ENCODE results near the gene AKNA.

Gene AKNA

GRCh38 chr9:114413861-114414301 lies 26.1 kb upstream of the AKNA start:
- Histone ChIP-seq H4K91ac (ENCODE audit: low read depth, low read length, poor library complexity) (no peak overlapping the region), H3K79me1 (ENCODE audit: low read depth, low read length) (no peaks in the 10 kb centered on the region), H3K27ac (replicated peaks; ENCODE audit: low read length) (no peak overlapping the region), H2AFZ (ENCODE audit: low read length) (no peak overlapping the region), H3K4me2 (ENCODE audit: insufficient read depth, low read length, poor library complexity, severe bottlenecking) (no peak overlapping the region), H3K9me3 (replicated peaks in 1 of 2; ENCODE audit: control insufficient read depth in 2 of 2, insufficient read depth in 1 of 2, low read depth in 1 of 2, low read length in 2 of 2) (no peaks in the 10 kb centered on the region), H3K4me1 (ENCODE audit: control insufficient read depth in 2 of 2, insufficient read depth in 1 of 2, low read depth in 1 of 2, low read length in 2 of 2) (peaks cover 26 to 35% of the 10 kb centered on the region in 2 donors), H3K36me3 (replicated peaks in 1 of 2; ENCODE audit: control insufficient read depth in 2 of 2, insufficient read depth in 2 of 2, low read length in 2 of 2) (peaks cover 0 to 2% of the 10 kb centered on the region in 2 donors), H2BK12ac (ENCODE audit: low read length) (no peak overlapping the region), H3K4ac (ENCODE audit: low read length) (no peak overlapping the region), H3K18ac (ENCODE audit: low read length) (no peak overlapping the region), H2AK5ac (ENCODE audit: low read depth, low read length) (no peak overlapping the region), H4K8ac (ENCODE audit: low read depth, low read length) (no peak overlapping the region), H3K14ac (ENCODE audit: low read length) (no peak overlapping the region), H2BK120ac (ENCODE audit: low read depth, low read length) (no peak overlapping the region), H3K4me3 (ENCODE audit: low read length in 2 of 2) (no peak overlapping the region), H3K27me3 (ENCODE audit: control insufficient read depth in 3 of 3, insufficient read depth in 3 of 3, low read depth in 1 of 3, low read length in 3 of 3) (no peaks in the 10 kb centered on the region), H2BK5ac (ENCODE audit: low read length) (no peak overlapping the region), H2BK15ac (ENCODE audit: low read length) (no peak overlapping the region), H3K9ac (ENCODE audit: low read depth, low read length, poor library complexity) (no peak overlapping the region), H3K23ac (ENCODE audit: low read depth, low read length, poor library complexity) (no peak overlapping the region)
- no CpG with 5 or more reads among the region's 5 CpGs for WGBS, 2 donors (ENCODE audit: extremely low coverage in 2 of 2, insufficient read length in 2 of 2, insufficient replicate concordance in 1 of 2)
- DNase-seq (ENCODE audit: low spot score): no peak

GRCh38 chr9:114412048-114412683 lies 24.4 kb upstream of the AKNA start:
- no peak overlapping the region for H3K4me2 ChIP-seq (ENCODE audit: insufficient read depth, low read length, poor library complexity, severe bottlenecking)
- WGBS, 2 donors (ENCODE audit: extremely low coverage in 2 of 2, insufficient read length in 2 of 2, insufficient replicate concordance in 1 of 2): no CpG with 5 or more reads among the region's 12 CpGs

GRCh38 chr9:114411452-114411851 lies 23.7 kb upstream of the AKNA start:
- Histone ChIP-seq H3K4me3 (ENCODE audit: low read length in 2 of 2) (no peak overlapping the region), H3K14ac (ENCODE audit: low read length) (no peak overlapping the region), H3K27me3 (ENCODE audit: control insufficient read depth in 3 of 3, insufficient read depth in 3 of 3, low read depth in 1 of 3, low read length in 3 of 3) (no peaks in the 10 kb centered on the region), H4K8ac (ENCODE audit: low read depth, low read length) (no peak overlapping the region), H3K23ac (ENCODE audit: low read depth, low read length, poor library complexity) (no peak overlapping the region), H3K79me1 (ENCODE audit: low read depth, low read length) (no peaks in the 10 kb centered on the region), H2BK12ac (ENCODE audit: low read length) (no peak overlapping the region), H2AK5ac (ENCODE audit: low read depth, low read length) (no peak overlapping the region), H2AFZ (ENCODE audit: low read length) (no peak overlapping the region), H2BK120ac (ENCODE audit: low read depth, low read length) (no peak overlapping the region), H3K36me3 (replicated peaks in 1 of 2; ENCODE audit: control insufficient read depth in 2 of 2, insufficient read depth in 2 of 2, low read length in 2 of 2) (peaks cover 0 to 2% of the 10 kb centered on the region in 2 donors), H3K4me1 (ENCODE audit: control insufficient read depth in 2 of 2, insufficient read depth in 1 of 2, low read depth in 1 of 2, low read length in 2 of 2) (peaks cover 19 to 28% of the 10 kb centered on the region in 2 donors), H3K4me2 (ENCODE audit: insufficient read depth, low read length, poor library complexity, severe bottlenecking) (no peak overlapping the region), H2BK15ac (ENCODE audit: low read length) (no peak overlapping the region), H3K18ac (ENCODE audit: low read length) (no peak overlapping the region), H3K9me3 (replicated peaks in 1 of 2; ENCODE audit: control insufficient read depth in 2 of 2, insufficient read depth in 1 of 2, low read depth in 1 of 2, low read length in 2 of 2) (no peaks in the 10 kb centered on the region), H3K27ac (replicated peaks; ENCODE audit: low read length) (no peak overlapping the region), H4K91ac (ENCODE audit: low read depth, low read length, poor library complexity) (no peak overlapping the region), H3K4ac (ENCODE audit: low read length) (no peak overlapping the region), H3K9ac (ENCODE audit: low read depth, low read length, poor library complexity) (no peak overlapping the region), H2BK5ac (ENCODE audit: low read length) (no peak overlapping the region)
- DNase-seq (ENCODE audit: low spot score): no peak
- no CpG with 5 or more reads among the region's 6 CpGs for WGBS, 2 donors (ENCODE audit: extremely low coverage in 2 of 2, insufficient read length in 2 of 2, insufficient replicate concordance in 1 of 2)

More at GRCh38 chr9:114412048-114412683, 24.4 kb upstream of the AKNA start:
- Histone ChIP-seq H2AK5ac (ENCODE audit: low read depth, low read length) (no peak overlapping the region), H4K8ac (ENCODE audit: low read depth, low read length) (no peak overlapping the region), H3K27me3 (ENCODE audit: control insufficient read depth in 3 of 3, insufficient read depth in 3 of 3, low read depth in 1 of 3, low read length in 3 of 3) (no peaks in the 10 kb centered on the region), H2AFZ (ENCODE audit: low read length) (no peak overlapping the region), H2BK120ac (ENCODE audit: low read depth, low read length) (no peak overlapping the region), H2BK5ac (ENCODE audit: low read length) (no peak overlapping the region), H3K18ac (ENCODE audit: low read length) (no peak overlapping the region), H2BK15ac (ENCODE audit: low read length) (no peak overlapping the region), H3K36me3 (replicated peaks in 1 of 2; ENCODE audit: control insufficient read depth in 2 of 2, insufficient read depth in 2 of 2, low read length in 2 of 2) (peaks cover 0 to 2% of the 10 kb centered on the region in 2 donors), H3K4me3 (ENCODE audit: low read length in 2 of 2) (no peak overlapping the region), H3K79me1 (ENCODE audit: low read depth, low read length) (no peaks in the 10 kb centered on the region), H3K4me1 (ENCODE audit: control insufficient read depth in 2 of 2, insufficient read depth in 1 of 2, low read depth in 1 of 2, low read length in 2 of 2) (peaks cover 23 to 33% of the 10 kb centered on the region in 2 donors), H3K9me3 (replicated peaks in 1 of 2; ENCODE audit: control insufficient read depth in 2 of 2, insufficient read depth in 1 of 2, low read depth in 1 of 2, low read length in 2 of 2) (no peaks in the 10 kb centered on the region), H3K9ac (ENCODE audit: low read depth, low read length, poor library complexity) (no peak overlapping the region), H2BK12ac (ENCODE audit: low read length) (no peak overlapping the region), H3K4ac (ENCODE audit: low read length) (no peak overlapping the region), H3K14ac (ENCODE audit: low read length) (no peak overlapping the region), H3K23ac (ENCODE audit: low read depth, low read length, poor library complexity) (no peak overlapping the region), H3K27ac (replicated peaks; ENCODE audit: low read length) (no peak overlapping the region), H4K91ac (ENCODE audit: low read depth, low read length, poor library complexity) (no peak overlapping the region)
- no peak for DNase-seq (ENCODE audit: low spot score)

- Histone ChIP-seq H3K27ac (replicated peaks; ENCODE audit: low read length) (no peak overlapping the region), H3K27me3 (ENCODE audit: control insufficient read depth in 3 of 3, insufficient read depth in 3 of 3, low read depth in 1 of 3, low read length in 3 of 3) (no peaks in the 10 kb centered on the region), H3K79me1 (ENCODE audit: low read depth, low read length) (no peaks in the 10 kb centered on the region), H2AFZ (ENCODE audit: low read length) (no peak overlapping the region), H3K23ac (ENCODE audit: low read depth, low read length, poor library complexity) (no peak overlapping the region), H3K14ac (ENCODE audit: low read length) (no peak overlapping the region), H3K18ac (ENCODE audit: low read length) (no peak overlapping the region), H2BK5ac (ENCODE audit: low read length) (no peak overlapping the region), H3K4me3 (ENCODE audit: low read length in 2 of 2) (no peak overlapping the region), H3K4me2 (ENCODE audit: insufficient read depth, low read length, poor library complexity, severe bottlenecking) (no peak overlapping the region), H3K9me3 (replicated peaks in 1 of 2; ENCODE audit: control insufficient read depth in 2 of 2, insufficient read depth in 1 of 2, low read depth in 1 of 2, low read length in 2 of 2) (no peaks in the 10 kb centered on the region), H2BK15ac (ENCODE audit: low read length) (no peak overlapping the region), H2AK5ac (ENCODE audit: low read depth, low read length) (no peak overlapping the region), H2BK120ac (ENCODE audit: low read depth, low read length) (no peak overlapping the region), H4K91ac (ENCODE audit: low read depth, low read length, poor library complexity) (no peak overlapping the region), H3K4ac (ENCODE audit: low read length) (no peak overlapping the region), H4K8ac (ENCODE audit: low read depth, low read length) (no peak overlapping the region), H3K9ac (ENCODE audit: low read depth, low read length, poor library complexity) (no peak overlapping the region), H3K4me1 (ENCODE audit: control insufficient read depth in 2 of 2, insufficient read depth in 1 of 2, low read depth in 1 of 2, low read length in 2 of 2) (peaks cover 19 to 28% of the 10 kb centered on the region in 2 donors), H3K36me3 (replicated peaks in 1 of 2; ENCODE audit: control insufficient read depth in 2 of 2, insufficient read depth in 2 of 2, low read length in 2 of 2) (peaks cover 0 to 2% of the 10 kb centered on the region in 2 donors), H2BK12ac (ENCODE audit: low read length) (no peak overlapping the region)
- WGBS, 2 donors (ENCODE audit: extremely low coverage in 2 of 2, insufficient read length in 2 of 2, insufficient replicate concordance in 1 of 2): no CpG with 5 or more reads among the region's 8 CpGs
- DNase-seq (ENCODE audit: low spot score): no peak
These were observed 23.1 kb upstream of the AKNA start for GRCh38 chr9:114410910-114411309.

All from neuronal stem cell (in vitro differentiated cells).